ENCODE measurements around the gene ZNF275. TPM values are rescaled to one million over a fixed set of nuclear protein-coding genes. Genes with fewer than 3 reads are reported as not detected.

Gene ZNF275
- total RNA-seq, 1 experiment from 2014 or later = 9.8 TPM

GRCh38 chrX:153348421-153348820, 14.5 kb downstream of the ZNF275 start:
- Mint-ChIP-seq H3K27ac (no peak overlapping the region), H3K9me3 (no peaks in the 10 kb centered on the region), H3K4me3 (no peak overlapping the region), H3K27me3 (ENCODE audit: low read depth) (no peaks in the 10 kb centered on the region), H3K36me3 (peaks cover 31% of the 10 kb centered on the region), H3K4me1 (peaks cover 12% of the 10 kb centered on the region)
- POLR2A ChIA-PET = no interaction called here
- ATAC-seq = no peak
- CTCF ChIA-PET = no interaction called here
- TF ChIP-seq FOXK1 (CRISPR knock-in tag; IDR thresholded peaks at IDR 0.05) = no peak
- TF ChIP-seq, protein P1, sequence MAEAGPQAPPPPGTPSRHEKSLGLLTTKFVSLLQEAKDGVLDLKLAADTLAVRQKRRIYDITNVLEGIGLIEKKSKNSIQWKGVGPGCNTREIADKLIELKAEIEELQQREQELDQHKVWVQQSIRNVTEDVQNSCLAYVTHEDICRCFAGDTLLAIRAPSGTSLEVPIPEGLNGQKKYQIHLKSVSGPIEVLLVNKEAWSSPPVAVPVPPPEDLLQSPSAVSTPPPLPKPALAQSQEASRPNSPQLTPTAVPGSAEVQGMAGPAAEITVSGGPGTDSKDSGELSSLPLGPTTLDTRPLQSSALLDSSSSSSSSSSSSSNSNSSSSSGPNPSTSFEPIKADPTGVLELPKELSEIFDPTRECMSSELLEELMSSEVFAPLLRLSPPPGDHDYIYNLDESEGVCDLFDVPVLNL (CRISPR knock-in tag; IDR thresholded peaks at IDR 0.05; ENCODE audit: borderline replicate concordance, low read depth) = no peak
- TF ChIP-seq CREM (CRISPR knock-in tag; IDR thresholded peaks at IDR 0.05) = no peak
- no peak for TF ChIP-seq ATF1 (CRISPR knock-in tag; IDR thresholded peaks at IDR 0.05)
- DNase-seq (ENCODE audit: low spot score) = no peak

- POLR2A ChIA-PET = no interaction called here
- H3K9me3 Mint-ChIP-seq = no peaks in the 10 kb centered on the region
- H3K4me3 Mint-ChIP-seq = no peak overlapping the region
- peaks cover 25% of the 10 kb centered on the region for H3K36me3 Mint-ChIP-seq
- no peak for ATAC-seq
- peaks cover 12% of the 10 kb centered on the region for H3K4me1 Mint-ChIP-seq
- DNase-seq (ENCODE audit: low spot score) = no peak
- no peak overlapping the region for H3K27ac Mint-ChIP-seq
- CTCF ChIA-PET = no interaction called here
- no peaks in the 10 kb centered on the region for H3K27me3 Mint-ChIP-seq (ENCODE audit: low read depth)
- TF ChIP-seq, protein P2, sequence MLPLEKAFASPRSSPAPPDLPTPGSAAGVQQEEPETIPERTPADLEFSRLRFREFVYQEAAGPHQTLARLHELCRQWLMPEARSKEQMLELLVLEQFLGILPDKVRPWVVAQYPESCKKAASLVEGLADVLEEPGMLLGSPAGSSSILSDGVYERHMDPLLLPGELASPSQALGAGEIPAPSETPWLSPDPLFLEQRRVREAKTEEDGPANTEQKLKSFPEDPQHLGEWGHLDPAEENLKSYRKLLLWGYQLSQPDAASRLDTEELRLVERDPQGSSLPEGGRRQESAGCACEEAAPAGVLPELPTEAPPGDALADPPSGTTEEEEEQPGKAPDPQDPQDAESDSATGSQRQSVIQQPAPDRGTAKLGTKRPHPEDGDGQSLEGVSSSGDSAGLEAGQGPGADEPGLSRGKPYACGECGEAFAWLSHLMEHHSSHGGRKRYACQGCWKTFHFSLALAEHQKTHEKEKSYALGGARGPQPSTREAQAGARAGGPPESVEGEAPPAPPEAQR (CRISPR knock-in tag; IDR thresholded peaks at IDR 0.05) = no peak
- no peak for TF ChIP-seq JAZF1 (CRISPR knock-in tag; IDR thresholded peaks at IDR 0.05)
- TF ChIP-seq ZNF671 (CRISPR knock-in tag; IDR thresholded peaks at IDR 0.05) = no peak
- TF ChIP-seq ZNF423 (CRISPR knock-in tag; IDR thresholded peaks at IDR 0.05) = no peak
- TF ChIP-seq, protein P3, sequence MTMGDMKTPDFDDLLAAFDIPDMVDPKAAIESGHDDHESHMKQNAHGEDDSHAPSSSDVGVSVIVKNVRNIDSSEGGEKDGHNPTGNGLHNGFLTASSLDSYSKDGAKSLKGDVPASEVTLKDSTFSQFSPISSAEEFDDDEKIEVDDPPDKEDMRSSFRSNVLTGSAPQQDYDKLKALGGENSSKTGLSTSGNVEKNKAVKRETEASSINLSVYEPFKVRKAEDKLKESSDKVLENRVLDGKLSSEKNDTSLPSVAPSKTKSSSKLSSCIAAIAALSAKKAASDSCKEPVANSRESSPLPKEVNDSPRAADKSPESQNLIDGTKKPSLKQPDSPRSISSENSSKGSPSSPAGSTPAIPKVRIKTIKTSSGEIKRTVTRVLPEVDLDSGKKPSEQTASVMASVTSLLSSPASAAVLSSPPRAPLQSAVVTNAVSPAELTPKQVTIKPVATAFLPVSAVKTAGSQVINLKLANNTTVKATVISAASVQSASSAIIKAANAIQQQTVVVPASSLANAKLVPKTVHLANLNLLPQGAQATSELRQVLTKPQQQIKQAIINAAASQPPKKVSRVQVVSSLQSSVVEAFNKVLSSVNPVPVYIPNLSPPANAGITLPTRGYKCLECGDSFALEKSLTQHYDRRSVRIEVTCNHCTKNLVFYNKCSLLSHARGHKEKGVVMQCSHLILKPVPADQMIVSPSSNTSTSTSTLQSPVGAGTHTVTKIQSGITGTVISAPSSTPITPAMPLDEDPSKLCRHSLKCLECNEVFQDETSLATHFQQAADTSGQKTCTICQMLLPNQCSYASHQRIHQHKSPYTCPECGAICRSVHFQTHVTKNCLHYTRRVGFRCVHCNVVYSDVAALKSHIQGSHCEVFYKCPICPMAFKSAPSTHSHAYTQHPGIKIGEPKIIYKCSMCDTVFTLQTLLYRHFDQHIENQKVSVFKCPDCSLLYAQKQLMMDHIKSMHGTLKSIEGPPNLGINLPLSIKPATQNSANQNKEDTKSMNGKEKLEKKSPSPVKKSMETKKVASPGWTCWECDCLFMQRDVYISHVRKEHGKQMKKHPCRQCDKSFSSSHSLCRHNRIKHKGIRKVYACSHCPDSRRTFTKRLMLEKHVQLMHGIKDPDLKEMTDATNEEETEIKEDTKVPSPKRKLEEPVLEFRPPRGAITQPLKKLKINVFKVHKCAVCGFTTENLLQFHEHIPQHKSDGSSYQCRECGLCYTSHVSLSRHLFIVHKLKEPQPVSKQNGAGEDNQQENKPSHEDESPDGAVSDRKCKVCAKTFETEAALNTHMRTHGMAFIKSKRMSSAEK (CRISPR knock-in tag; IDR thresholded peaks at IDR 0.05; ENCODE audit: borderline replicate concordance) = no peak
- no peak for TF ChIP-seq KAT7 (CRISPR knock-in tag; IDR thresholded peaks at IDR 0.05; ENCODE audit: borderline replicate concordance)
- no peak for TF ChIP-seq ZNF263 (CRISPR knock-in tag; IDR thresholded peaks at IDR 0.05; ENCODE audit: low read depth)
- TF ChIP-seq JUN (CRISPR knock-in tag; IDR thresholded peaks at IDR 0.05) = no peak
- TF ChIP-seq STAT6 (CRISPR knock-in tag; conservative IDR thresholded peaks at IDR 0.05; ENCODE audit: low read depth) = no peak
- no peak for TF ChIP-seq ZNF121 (CRISPR knock-in tag; IDR thresholded peaks at IDR 0.05)
- TF ChIP-seq, protein P4, sequence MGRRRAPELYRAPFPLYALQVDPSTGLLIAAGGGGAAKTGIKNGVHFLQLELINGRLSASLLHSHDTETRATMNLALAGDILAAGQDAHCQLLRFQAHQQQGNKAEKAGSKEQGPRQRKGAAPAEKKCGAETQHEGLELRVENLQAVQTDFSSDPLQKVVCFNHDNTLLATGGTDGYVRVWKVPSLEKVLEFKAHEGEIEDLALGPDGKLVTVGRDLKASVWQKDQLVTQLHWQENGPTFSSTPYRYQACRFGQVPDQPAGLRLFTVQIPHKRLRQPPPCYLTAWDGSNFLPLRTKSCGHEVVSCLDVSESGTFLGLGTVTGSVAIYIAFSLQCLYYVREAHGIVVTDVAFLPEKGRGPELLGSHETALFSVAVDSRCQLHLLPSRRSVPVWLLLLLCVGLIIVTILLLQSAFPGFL (CRISPR knock-in tag; IDR thresholded peaks at IDR 0.05; ENCODE audit: borderline replicate concordance) = no peak
- no peak for TF ChIP-seq EMX1 (CRISPR knock-in tag; IDR thresholded peaks at IDR 0.05)
- no peak for TF ChIP-seq ETV6 (CRISPR knock-in tag; IDR thresholded peaks at IDR 0.05)
- TF ChIP-seq ZNF512 (CRISPR knock-in tag; IDR thresholded peaks at IDR 0.05; ENCODE audit: borderline replicate concordance) = no peak
- TF ChIP-seq FOXJ3 (CRISPR knock-in tag; IDR thresholded peaks at IDR 0.05; ENCODE audit: borderline replicate concordance) = no peak
Measured at GRCh38 chrX:153349952-153350351, 16.0 kb downstream of the ZNF275 start.

Measured in WTC11 (cell line).